ENCODE data around the gene GPR62.
"Not testable (repeated sequence)": the region's sequence is repeated elsewhere in the genome, so short reads cannot be mapped to it uniquely, and the experiment has no call there.

The GPR62 gene

DNA sequence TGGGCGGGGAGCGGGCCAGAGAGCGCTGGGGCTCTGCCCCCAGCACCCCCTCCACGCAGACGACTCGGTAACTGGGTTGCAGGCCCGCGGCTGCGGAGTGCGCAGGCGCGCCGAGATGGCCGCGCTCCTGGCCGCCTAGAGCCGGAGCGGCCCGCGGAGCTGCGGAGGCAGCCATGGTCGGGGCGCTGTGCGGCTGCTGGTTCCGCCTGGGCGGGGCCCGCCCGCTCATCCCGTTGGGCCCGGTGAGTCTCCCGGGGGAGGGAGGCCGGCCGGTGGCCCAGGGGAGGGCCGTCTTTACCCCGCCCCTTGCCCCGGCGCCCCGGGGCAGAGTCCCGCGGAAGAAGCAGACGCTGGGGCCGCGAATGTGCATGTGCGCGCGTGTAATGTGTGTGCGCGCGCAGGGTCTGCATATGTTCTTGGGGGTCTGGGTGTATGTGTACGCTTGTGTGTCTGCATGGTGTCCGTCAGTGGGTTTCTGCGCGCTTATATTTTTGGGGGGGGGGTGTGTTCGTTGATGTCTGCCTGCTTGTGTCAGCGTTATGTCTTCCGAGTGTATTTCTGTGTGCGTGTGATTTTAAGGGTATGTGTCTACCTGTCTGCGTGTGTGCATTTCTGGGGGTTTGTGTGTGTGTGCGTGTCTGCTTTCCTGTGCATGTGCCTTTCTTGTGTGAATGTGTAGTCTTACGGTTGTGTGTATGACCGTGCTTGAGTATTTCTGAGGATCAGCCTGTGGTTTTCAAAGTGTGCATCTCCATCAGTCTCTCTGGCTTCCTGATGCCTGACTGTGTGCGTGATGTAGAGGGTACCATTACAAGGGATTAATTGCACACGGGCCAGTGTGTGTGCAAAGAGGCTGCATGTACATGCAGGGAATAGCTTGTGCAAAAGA, 20.0 kb downstream of the GPR62 start, which contains the start of gene ABHD14A:
Gene ABHD14A (plus strand): TSS at position 102 of the 889 bp plus-strand sequence. CDS start 72 bp downstream, at position 174.
- DNase-seq: peak; percentile 75

DNA sequence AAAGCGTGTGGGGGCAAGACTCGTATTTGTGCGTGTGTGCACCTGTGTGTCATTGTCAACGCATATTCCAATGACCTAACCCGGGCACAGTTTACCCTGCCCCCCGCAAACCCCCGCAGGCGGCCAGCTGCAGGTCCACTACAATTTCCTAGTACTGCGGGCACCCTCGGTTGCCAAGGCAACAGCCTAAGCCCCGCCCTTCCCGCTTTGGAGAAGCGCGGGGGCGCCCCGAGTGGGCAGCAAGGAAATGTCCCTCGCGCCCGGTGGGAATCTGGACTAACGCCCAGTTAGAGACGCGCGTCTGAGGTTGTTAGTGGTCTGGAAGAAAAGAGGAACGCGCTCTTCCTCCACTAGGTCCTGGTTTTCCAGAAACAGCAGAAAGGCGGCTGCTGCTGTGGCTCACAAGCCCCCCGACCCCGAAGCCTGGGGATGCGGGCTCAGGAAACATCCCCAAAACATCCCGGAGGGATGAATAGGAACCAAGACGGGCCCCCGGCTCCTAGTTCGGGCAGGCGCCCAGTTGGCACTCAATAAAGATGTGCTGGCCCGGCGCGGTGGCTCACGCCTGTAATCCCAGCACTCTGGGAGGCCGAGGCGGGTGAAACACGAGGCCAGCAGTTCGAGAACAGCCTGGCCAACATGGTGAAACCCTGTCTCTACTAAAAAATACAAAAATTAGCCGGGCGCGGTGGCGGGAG, 20.8 kb downstream of the GPR62 start:
- DNase-seq: peak; percentile 50

DNA sequence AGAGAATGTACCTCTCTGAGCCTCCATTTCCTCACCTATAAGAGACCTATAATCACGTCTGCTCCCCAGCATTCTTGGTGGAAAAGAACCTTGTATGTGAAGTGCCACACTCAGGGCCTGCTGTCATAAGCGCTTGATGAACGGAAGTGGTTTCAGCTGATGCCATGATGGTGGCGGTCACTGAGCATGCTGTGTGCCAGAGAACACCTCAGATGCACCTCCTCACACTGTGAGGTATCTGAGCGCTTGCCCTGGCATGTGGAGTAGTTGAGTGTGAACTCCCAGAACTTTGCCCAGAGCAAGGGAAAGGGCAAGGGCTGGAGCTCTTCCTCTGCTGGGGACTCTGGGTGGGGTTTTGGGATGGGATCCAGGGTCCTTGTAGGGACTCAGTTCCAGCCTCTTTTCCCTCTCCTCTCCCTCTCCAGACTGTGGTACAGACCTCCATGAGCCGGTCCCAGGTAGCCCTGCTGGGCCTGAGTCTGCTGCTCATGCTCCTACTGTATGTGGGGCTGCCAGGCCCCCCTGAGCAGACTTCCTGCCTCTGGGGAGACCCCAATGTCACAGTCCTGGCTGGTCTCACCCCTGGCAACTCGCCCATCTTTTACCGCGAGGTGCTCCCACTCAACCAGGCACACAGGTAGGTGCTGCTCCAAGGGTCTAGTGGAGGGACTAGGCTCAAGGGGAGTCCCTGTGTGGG, 22.4 kb downstream of the GPR62 start:
- DNase-seq: no peak

DNA sequence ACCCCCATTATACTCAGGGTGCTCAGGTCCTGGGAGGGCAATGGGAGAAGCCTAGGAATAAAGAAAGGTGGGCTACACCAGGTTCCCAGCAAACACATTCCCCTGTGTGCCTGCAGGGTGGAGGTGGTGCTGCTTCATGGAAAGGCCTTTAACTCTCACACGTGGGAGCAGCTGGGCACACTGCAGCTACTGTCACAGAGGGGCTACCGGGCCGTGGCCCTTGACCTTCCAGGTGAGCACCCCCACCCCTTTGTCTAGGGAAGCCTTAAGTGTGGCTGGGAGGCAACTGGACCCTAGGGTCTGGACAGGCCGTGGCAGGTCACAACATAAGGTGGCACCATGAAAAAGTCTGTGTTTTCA, 22.9 kb downstream of the GPR62 start:
- no peak for DNase-seq

DNA sequence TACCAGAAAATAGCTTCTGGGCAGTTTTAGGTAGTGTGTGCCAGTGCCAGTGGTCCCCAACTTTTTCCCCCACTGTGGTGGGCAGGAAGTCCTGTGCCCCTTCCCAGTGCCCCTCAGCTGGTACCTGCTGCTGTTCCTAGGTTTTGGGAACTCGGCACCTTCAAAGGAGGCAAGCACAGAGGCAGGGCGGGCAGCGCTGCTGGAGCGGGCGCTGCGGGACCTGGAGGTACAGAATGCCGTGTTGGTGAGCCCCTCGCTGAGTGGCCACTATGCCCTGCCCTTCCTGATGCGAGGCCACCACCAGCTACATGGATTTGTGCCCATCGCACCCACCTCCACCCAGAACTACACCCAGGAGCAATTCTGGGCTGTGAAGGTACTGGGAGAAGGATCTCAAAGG, 25.1 kb downstream of the GPR62 start:
- no peak for DNase-seq

DNA sequence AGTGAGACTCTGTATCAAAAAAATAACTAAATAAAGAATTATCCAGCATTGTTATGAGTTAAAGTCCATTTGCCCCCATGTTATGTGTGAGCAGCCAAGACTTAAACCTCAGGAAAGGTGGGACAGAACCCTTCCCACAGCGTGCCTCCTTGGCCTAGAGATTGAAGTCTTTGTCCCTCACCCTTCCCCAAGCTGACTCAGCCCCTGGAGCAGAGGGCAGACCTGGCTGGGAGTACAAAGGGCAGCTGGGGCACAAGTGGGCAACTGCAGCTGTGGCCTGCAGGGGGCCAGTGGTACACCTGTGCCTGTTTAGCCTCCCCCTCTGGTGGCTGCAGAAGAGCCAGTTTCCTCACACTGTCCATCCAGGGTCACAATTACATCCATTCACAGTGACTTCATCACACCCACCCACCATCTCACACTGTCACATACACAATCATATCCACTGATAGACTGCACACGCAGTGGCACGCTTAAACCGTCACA, 27.2 kb downstream of the GPR62 start:
- peak; percentile 61 for DNase-seq

DNA sequence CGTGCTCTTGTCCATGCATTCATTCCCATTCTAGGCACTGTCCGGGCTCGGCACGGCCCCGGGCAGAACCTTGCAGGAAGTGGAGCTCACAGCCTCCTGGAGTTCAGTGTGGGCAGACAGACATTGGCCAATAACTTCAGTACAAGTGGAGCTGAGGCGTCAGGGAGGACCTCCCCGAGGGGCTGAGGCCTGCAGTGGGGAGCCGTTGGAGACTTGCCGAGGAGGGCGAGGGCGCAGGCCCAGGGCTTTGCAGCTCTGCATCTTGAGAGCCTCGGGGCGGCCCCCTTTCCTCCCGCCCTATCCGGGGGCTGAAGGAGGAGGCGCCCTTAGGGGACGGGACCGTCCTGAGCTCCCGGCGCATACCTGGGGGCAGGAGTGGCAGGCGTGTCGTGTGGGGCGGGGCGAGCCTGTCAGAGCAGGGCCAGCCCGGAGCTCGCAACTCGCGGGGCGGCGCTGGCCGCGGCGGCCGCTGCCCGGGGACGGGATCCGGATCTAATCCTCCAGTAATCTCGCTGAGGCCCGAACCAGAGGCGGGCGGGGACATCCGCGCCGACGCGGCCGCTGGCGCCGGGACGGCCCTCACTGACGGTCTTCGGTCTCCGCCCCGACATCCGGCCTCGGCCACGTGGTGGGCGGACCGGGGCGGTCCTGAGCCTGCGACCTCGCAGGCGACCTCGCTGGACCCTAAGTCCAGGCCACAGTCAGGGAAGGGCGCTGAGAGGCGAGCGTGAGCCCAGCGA, 27.8 kb downstream of the GPR62 start, which contains the start of gene ACY1:
Gene ACY1 (plus strand): TSS at position 698 of the 740 bp plus-strand sequence. CDS start 530 bp downstream, outside the sequence.
- DNase-seq: peak; percentile 86

DNA sequence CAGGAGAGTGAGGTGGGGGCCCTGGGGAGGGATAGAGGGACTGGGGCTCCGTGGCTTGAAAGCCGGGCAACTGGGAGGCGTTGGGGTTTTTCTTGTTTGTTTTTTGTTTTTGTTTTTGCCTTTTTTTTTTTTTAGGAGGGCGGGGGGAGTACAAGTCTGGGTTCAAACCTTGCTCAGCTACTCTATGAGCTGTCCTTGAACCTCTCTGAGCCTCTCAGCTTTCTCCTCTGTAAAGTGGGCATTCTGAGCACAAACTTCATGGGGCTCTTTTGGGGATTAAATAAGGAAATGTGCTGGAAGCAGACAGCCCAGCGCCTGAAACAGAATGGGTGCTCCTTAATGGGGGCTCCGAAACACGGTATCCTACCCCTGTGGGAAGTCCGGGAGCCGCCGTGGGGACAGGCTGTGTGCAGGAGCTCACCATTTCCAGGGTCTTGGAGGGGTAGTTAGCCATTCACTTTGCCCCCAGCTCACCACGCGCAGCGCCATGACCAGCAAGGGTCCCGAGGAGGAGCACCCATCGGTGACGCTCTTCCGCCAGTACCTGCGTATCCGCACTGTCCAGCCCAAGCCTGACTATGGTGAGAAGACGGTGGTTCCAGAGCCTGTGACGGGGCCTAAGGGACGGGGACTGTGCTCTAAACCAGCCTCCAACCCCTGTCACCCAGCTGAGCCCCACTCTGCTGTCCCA, 28.5 kb downstream of the GPR62 start:
- DNase-seq: no peak

DNA sequence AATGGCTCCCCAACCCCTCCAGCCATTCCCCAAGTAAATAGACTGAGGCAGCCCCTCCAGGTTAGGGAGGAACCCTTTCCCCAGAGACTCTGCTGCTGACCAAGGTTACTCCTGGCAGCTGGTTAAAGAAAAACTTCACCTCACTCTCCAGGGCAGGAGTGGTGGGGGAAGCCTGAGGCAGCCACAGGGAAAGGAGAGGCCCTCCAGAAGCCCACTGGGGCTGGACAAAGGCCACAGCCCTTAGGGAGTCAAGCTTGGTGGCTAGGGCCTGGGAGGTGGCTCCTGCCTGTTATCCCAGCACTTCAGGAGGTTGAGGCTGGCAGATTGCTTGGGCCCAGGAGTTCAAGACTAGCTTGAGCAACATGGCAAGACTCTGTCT, 29.1 kb downstream of the GPR62 start:
- DNase-seq: no peak

DNA sequence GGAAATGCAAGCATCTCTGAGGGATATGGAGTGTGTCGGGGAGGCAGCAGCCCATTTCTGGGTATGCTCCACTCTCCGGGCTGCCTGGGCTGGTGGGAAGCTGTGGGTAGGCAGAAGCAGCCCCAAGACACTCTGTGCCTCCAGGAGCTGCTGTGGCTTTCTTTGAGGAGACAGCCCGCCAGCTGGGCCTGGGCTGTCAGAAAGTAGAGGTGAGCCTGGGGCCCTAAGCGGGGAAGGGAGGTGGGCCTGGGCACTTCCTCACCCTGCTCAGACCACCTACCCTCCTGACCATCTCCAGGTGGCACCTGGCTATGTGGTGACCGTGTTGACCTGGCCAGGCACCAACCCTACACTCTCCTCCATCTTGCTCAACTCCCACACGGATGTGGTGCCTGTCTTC, 29.9 kb downstream of the GPR62 start:
- DNase-seq: no peak

DNA sequence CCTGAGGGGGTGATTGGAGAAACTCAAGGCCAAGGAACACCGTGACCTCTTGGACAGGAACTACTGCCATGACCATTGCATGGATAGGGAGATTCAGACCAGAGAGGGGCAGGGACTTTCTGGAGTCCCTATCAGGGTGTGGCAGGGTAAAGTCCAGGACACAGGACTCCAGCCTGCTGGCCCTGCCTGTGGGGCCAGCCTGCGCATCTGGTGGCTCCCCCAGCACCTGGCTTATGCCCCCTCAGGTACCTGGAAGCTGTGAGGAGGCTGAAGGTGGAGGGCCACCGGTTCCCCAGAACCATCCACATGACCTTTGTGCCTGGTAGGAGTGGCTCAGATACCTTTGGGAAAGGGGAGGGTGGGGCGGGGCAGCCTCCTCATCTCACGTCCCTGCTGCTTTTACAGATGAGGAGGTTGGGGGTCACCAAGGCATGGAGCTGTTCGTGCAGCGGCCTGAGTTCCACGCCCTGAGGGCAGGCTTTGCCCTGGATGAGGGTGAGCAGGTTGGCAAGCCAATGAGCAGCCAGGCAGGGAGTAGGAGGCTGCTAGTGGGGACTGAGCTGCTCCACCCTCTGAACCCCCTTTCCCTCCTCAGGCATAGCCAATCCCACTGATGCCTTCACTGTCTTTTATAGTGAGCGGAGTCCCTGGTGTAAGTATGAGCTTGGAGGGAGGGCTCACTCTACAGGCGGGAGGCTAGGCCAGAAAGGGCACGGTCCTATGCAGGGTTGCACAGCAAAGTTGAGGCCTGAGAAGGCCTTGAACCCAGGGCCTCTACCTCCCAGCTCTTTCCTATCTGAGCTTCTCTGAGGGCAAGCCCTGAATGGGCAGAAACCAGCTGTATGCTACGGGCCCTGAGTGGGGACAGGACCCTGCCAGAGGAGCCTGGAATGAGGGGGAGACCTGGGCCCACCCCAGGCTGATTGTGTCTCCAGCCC, 31.1 kb downstream of the GPR62 start:
- no peak for DNase-seq

DNA sequence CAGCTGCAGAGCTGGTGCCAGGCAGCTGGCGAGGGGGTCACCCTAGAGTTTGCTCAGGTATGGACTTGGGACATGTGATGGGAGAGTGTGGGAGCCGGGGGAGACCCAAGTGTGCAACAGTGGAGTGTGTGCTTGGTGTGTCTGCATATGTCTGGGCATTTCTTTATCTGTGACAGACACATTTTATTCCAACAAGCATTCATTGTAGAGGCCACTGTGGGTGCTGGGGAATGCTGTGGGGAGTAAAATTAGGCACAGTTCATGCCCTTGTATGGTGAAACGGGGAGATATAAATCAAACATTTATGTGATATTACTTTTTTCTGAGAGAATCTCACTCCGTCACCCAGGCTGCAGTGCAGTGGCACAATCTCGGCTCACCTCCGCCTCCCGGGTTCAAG, 32.4 kb downstream of the GPR62 start:
- no peak for DNase-seq

DNA sequence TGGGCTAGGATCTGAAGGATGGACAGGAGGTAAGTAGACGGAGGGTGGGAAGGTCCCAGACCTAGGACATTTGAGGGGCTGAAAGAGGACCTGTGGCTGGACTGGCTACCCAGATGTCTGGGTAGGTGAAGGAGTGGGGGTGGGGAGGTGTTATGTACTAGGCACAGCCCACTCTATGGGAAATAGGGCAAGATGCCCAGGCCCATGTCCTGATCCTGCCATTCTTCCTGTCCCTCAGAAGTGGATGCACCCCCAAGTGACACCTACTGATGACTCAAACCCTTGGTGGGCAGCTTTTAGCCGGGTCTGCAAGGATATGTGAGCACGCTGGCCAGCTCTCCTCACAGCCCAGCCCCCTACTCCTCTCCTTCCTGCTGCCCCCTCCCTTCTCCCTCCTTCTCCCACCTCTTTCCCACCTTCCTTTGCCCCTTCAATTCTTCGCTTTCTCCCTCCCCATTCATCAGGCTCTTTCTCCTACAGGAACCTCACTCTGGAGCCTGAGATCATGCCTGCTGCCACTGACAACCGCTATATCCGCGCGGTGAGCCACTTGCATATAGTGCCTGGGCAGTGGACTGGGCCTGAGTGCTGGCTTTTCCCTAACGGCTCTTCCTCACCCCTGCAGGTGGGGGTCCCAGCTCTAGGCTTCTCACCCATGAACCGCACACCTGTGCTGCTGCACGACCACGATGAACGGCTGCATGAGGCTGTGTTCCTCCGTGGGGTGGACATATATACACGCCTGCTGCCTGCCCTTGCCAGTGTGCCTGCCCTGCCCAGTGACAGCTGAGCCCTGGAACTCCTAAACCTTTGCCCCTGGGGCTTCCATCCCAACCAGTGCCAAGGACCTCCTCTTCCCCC, 33.3 kb downstream of the GPR62 start:
- no peak for DNase-seq

DNA sequence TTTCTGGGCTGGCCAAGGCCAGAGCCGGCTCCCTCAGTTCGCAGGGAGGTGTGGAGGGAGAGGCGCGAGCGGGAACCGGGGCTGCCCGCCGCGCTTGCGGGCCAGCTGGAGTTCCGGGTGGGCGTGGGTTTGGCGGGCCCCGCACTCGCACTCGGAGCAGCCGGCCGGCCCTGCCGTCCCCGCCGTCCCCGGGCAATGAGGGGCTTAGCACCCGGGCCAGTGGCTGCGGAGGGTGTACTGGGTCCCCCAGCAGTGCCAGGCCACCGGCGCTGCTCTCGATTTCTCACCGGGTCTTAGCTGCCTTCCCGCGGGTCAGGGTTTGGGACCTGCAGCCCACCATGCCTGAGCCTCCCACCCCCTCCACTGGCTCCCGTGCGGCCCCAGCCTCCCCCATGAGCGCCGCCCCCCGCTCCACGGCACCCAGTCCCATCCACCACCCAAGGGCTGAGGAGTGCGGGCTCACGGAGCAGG, 35.4 kb downstream of the GPR62 start:
- not testable (repeated sequence) for DNase-seq

DNA sequence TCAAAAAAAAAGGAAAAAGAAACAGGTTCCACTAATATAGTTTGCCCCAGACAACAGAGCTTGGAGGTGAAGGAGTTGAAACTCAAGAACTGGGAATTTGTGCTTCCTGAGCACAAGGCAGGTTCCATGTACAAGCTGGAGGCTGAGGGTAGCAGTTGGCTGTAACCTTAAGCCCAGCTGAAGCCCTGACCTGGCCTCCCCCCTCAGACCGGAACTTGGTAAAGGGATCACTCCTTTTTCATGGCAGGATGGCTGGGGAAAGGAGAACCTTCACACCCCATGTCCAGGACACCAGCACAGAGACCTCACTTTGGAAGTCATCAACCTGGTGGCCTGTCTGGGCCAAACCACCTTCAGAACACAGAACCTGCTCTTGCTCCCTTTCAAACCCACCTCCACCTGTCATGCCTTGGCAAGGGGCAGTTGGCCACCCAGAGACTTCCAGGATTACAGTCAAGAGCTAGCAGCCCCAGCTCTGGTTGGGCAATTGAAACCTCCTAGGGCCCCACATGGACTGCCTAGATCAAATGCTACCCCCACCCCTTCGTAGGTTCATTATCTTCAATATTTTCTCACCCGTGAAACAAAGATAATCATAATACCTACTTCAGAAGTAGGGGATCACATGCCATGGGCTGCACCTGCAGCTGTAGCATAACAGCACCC, 37.0 kb downstream of the GPR62 start:
- DNase-seq: no peak

DNA sequence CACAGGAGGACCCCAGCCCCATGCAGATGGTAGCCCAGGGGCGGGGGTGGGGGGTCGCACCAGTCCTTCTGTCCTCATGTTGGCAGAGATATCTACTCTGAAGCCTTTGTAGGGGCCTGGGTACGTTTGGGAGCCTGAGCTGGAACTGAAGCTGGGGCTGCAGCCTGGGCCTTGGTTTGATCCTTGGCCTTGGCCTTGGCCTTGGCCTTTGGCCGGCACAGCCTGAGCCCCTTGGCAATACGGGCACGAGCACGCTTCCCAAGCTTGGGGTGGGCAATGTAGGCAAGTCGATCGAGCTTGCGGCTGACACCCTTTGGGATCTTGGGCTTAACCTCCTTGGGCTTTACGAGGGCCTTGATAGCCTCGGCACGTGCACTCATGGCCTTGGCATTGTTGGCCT, 38.5 kb downstream of the GPR62 start:
- DNase-seq: not testable (repeated sequence)

DNA sequence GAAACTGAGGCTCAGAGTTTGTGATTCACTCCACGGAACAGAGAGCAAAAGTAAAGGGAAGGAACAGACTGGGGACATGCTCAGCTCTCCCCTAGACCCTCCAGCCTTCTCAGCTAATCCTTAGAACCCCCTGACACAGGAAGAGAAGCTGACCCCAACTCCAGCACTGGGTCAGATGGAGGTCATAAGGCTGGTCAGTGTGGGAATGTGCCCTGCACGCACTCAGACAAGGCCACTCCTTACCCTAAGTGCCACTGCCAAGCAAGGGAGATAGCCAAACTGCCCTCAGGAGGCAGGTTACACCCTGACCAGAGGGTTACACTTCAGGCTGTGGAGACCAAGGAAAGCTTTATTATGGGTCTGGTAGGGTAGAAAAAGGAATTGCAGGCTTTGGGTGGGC, 39.3 kb downstream of the GPR62 start:
- DNase-seq: no peak

DNA sequence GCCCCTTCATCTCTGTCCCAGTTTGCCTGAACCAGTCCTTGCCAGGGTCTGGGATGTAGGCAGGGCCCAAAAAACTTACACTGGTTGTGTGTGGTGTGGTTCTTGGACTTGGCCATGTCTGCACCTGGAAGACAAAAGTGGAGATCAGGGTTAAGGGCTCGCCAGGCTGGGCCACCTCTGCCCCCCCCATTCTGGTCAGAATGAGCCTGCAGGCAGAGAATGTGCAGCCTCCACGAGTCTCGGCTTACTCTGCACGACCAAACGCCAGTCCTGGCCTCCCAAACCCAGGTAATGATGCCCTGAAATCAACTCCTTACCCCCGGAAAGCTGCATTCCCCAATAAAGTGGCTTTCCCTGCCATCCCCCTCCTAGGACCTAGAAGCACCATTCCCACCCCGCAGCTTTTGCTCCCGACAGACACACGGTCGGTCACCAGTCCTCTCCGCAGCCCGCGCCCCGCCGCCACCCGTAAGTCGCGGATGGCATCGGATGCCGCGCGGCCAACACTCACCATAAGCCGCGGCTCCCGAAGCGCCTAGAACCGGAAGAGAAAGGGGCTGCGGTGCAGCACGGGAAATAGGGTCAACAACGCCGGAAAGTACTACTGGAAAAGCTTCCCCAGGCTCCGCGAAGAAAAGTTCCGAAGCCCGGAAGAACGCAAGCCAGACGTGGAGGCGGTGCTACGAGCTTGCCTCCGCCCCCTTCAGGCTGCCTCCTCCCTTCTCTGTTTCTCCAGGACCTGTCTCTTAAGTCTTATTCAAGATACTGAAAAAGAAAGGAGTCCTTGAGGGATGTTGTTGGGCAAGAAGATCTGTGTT, 40.4 kb downstream of the GPR62 start, which contains the start of gene RPL29:
Gene RPL29 (minus strand): TSS at position 550 of the 818 bp plus-strand sequence. CDS start 434 bp downstream, at position 116.
- DNase-seq: peak; percentile 95
